ENCODE measurements around the gene TMEM139. TPM values are rescaled to one million over a fixed set of nuclear protein-coding genes. Genes with fewer than 3 reads are reported as not detected.
A peak's percentile ranks its signal among the peaks of the same experiment; 100 is the strongest.

Gene TMEM139
- total RNA-seq, 4 donors from 2014 or later, result 2.2 to 11.1 TPM; not detected in 2

DNA sequence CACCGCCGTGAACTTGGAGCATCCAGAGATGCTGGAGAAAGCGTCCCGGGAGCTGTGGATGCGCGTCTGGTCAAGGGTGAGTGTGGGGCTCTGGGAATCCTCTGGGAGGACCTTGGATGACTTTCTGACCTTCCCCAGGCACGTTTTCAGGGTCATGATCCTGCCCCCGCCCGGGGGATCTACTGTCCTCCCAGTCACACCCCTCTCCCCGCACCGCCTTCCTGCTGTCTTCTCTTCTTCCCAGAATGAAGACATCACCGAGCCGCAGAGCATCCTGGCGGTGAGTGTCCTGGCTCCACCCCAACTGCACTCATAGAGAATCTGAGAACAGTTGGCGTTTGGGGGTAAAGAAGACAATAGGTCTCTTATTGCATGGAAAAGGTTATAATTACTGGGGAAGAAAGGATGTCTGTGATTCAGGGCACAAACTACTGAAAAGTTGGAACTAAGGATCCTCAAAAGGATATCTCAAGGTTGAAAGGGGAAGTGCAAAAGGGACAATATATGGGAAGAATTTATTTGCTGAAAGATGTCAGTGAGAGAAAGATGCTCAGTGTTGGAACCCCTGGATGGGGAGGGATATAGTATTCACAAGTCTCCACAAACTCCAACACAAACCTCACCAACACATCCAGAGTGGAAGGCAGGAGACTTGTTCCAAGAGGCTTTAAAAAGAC lies 19.6 kb upstream of the TMEM139 start:
- H3K36me3 ChIP-seq, result no peaks in the 10 kb centered on the region
- TF ChIP-seq POLR2A (IDR thresholded peaks at IDR 0.05), result no peak
- no peak for TF ChIP-seq CTCF (IDR thresholded peaks at IDR 0.05)
- no peak overlapping the region for H3K27ac ChIP-seq
- DNase-seq, result no peak
- no peaks in the 10 kb centered on the region for H3K9me3 ChIP-seq
- H3K27me3 ChIP-seq, result no peaks in the 10 kb centered on the region
- H3K4me3 ChIP-seq, result no peak overlapping the region
- H3K4me1 ChIP-seq, result no peaks in the 10 kb centered on the region
- intact Hi-C loops (cut with DNase I; ENCODE audit: low total_unique reads), result no loop called here

DNA sequence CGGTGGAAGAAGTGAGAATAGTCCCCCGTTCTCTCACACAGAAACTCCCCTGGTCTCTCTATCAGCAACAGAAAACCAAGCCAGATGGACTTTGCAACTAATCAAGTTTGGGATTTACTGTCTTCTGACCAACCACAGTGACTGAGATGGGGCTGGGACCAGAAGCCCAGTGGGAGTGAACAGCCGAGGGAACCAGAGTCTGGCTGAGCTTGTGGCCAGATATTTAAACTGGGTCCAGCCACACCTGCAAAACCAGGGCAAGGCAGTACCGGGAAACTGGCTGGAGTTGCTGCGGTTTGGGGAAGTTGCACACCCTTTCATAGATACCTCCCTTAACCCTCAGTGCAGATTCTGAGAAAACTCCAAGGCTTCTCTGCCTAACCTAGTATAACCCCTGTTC lies 15.5 kb upstream of the TMEM139 start:
- H3K27me3 ChIP-seq, result no peaks in the 10 kb centered on the region
- DNase-seq, result no peak

GRCh38 chr7:143271240-143271639 lies 13.5 kb upstream of the TMEM139 start:
- TF ChIP-seq CTCF (IDR thresholded peaks at IDR 0.05), result no peak
- no peak for TF ChIP-seq POLR2A (IDR thresholded peaks at IDR 0.05)
- DNase-seq, result no peak
- no peak overlapping the region for H3K4me3 ChIP-seq
- H3K27ac ChIP-seq, result no peak overlapping the region
- no peaks in the 10 kb centered on the region for H3K27me3 ChIP-seq
- no peaks in the 10 kb centered on the region for H3K4me1 ChIP-seq
- H3K9me3 ChIP-seq, result no peaks in the 10 kb centered on the region
- no peaks in the 10 kb centered on the region for H3K36me3 ChIP-seq
- intact Hi-C loops (cut with DNase I; ENCODE audit: low total_unique reads), result no loop called here

More for the DNA sequence above, 15.5 kb upstream of the TMEM139 start:
- H3K4me3 ChIP-seq, result no peak overlapping the region
- TF ChIP-seq CTCF (IDR thresholded peaks at IDR 0.05), result no peak
- no peak for TF ChIP-seq POLR2A (IDR thresholded peaks at IDR 0.05)
- H3K4me1 ChIP-seq, result no peaks in the 10 kb centered on the region
- no peaks in the 10 kb centered on the region for H3K36me3 ChIP-seq
- H3K9me3 ChIP-seq, result no peaks in the 10 kb centered on the region
- no peak overlapping the region for H3K27ac ChIP-seq
- intact Hi-C loops (cut with DNase I; ENCODE audit: low total_unique reads), result no loop called here

GRCh38 chr7:143272871-143273270 lies 11.9 kb upstream of the TMEM139 start:
- intact Hi-C loops (cut with DNase I; ENCODE audit: low total_unique reads), result no loop called here
- TF ChIP-seq CTCF (IDR thresholded peaks at IDR 0.05) (no peak), POLR2A (IDR thresholded peaks at IDR 0.05) (no peak)

DNA sequence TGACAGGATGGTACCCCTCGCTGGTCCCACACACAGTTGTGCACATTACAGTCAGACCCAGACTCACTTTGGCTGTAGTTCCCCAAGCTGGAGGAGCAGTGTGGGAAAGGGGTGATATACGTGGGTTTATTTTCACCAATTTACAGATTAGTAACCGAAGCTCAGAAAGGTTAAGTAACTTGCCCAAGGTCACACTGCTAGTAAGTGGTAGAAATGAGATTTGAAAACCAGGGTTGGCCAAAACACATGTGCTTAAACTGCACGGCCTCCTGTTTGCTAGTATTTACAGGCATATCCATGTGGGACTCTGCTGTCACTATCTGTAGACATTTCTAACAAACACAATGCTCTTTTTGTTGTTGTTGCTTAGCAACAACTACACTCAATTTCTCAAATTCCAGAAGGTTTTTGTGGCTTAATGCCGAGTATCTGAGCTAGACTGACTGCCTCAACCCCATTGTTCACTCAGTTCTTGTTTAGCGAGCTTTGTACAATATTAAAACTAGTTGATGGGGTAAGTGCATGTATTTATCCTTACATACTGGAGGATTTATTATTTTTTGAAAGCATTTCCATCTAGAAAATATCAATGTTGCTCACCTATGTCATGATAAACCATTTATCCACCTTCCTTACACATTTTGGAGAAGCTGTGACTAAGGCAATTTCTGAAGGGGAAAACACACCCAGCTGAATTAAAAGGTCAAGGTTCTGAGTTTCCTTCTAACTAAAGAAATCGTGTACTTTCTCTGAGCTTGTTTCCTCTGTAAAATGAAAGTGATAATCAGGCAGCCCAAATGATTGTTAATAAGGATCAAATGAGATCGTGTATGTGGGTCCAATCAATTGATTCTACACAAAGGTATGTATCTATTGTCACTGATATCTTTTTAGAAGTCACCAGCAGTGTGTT lies 5.3 kb upstream of the TMEM139 start:
- H3K4me3 ChIP-seq, result no peak overlapping the region
- no peaks in the 10 kb centered on the region for H3K4me1 ChIP-seq
- H3K27ac ChIP-seq, result peak overlapping the region; percentile 3 to 61
- no peaks in the 10 kb centered on the region for H3K36me3 ChIP-seq
- no peaks in the 10 kb centered on the region for H3K9me3 ChIP-seq
- no peak for DNase-seq
- H3K27me3 ChIP-seq, result no peaks in the 10 kb centered on the region
- intact Hi-C loops (cut with DNase I; ENCODE audit: low total_unique reads), result no loop called here
- TF ChIP-seq POLR2A (IDR thresholded peaks at IDR 0.05), result no peak
- no peak for TF ChIP-seq CTCF (IDR thresholded peaks at IDR 0.05)

More at GRCh38 chr7:143272871-143273270, 11.9 kb upstream of the TMEM139 start:
- no peaks in the 10 kb centered on the region for H3K36me3 ChIP-seq
- no peaks in the 10 kb centered on the region for H3K9me3 ChIP-seq
- H3K4me1 ChIP-seq, result no peaks in the 10 kb centered on the region
- no peak overlapping the region for H3K4me3 ChIP-seq
- no peaks in the 10 kb centered on the region for H3K27me3 ChIP-seq
- no peak overlapping the region for H3K27ac ChIP-seq
- DNase-seq, result no peak
